GM23338 (cell line): Measurements from ENCODE around the gene MRPL52. TPM values are rescaled to one million over a fixed set of nuclear protein-coding genes. Genes with fewer than 3 reads are reported as not detected.

Source experiments
- ATAC-seq: fragments of 200-7000 bp; cut with Tn5 transposase; 3 replicates; pipeline ENCODE4 v1.9.1; 2020
- DNase-seq: peaks from one replicate; pipeline ENCODE4 v3.0.0-alpha.2; 2015; ENCODE audit warnings: low spot score
- H2AFZ ChIP-seq: fragments of 200-600 bp; sonication (generic); 2 replicates; pipeline ENCODE4 v1.8.0; 2016; ENCODE audit warnings: antibody characterized with exemption, mild to moderate bottlenecking, moderate library complexity
- H3F3A ChIP-seq: fragments of 200-600 bp; sonication (generic); replicated peaks from 2 replicates; pipeline ENCODE4 v1.8.0; 2017; ENCODE audit warnings: antibody characterized with exemption, mixed run types, low read depth
- H3K27ac ChIP-seq: fragments of 200-600 bp; sonication (generic); 2 replicates; pipeline ENCODE4 v1.6.1; 2016; ENCODE audit warnings: low read depth
- H3K27me3 ChIP-seq: fragments of 200-600 bp; sonication (generic); 2 replicates; pipeline ENCODE4 v1.8.0; 2016; ENCODE audit warnings: mild to moderate bottlenecking, mixed run types, moderate library complexity; ENCODE audit not compliant: insufficient read depth
- H3K36me3 ChIP-seq: fragments of 200-600 bp; sonication (generic); 2 replicates; pipeline ENCODE4 v1.8.0; 2016; ENCODE audit warnings: mild to moderate bottlenecking; ENCODE audit not compliant: insufficient read depth
- H3K4me1 ChIP-seq: fragments of 200-600 bp; sonication (generic); 2 replicates; pipeline ENCODE4 v1.8.0; 2016; ENCODE audit warnings: mild to moderate bottlenecking, moderate library complexity; ENCODE audit not compliant: insufficient read depth
- H3K4me2 ChIP-seq: fragments of 200-600 bp; sonication (generic); 2 replicates; pipeline ENCODE4 v1.7.1; 2017; ENCODE audit warnings: mixed run types
- H3K4me3 ChIP-seq: fragments of 200-600 bp; sonication (generic); 2 replicates; pipeline ENCODE4 v1.6.1; 2016; ENCODE audit warnings: mixed run types
- H3K79me2 ChIP-seq: fragments of 200-600 bp; sonication (generic); replicated peaks from 2 replicates; pipeline ENCODE4 v1.8.0; 2017; ENCODE audit warnings: mild to moderate bottlenecking; ENCODE audit not compliant: insufficient read depth
- H3K9me2 ChIP-seq: fragments of 200-600 bp; sonication (generic); 2 replicates; pipeline ENCODE4 v1.8.0; 2017; ENCODE audit not compliant: insufficient read depth
- H4K20me1 ChIP-seq: fragments of 200-600 bp; sonication (generic); replicated peaks from 2 replicates; pipeline ENCODE4 v1.8.0; 2017; ENCODE audit warnings: mild to moderate bottlenecking; ENCODE audit not compliant: insufficient read depth
- H3K27ac Mint-ChIP-seq: 2 replicates; pipeline ENCODE4 v1.8.0; 2020; ENCODE audit warnings: inconsistent platforms, mild to moderate bottlenecking, moderate library complexity, mixed read lengths
- H3K27me3 Mint-ChIP-seq: 3 replicates; pipeline ENCODE4 v1.8.0; 2022; ENCODE audit warnings: low read depth, mild to moderate bottlenecking, moderate library complexity, mixed read lengths, inconsistent platforms; ENCODE audit not compliant: insufficient read depth, poor library complexity
- H3K36me3 Mint-ChIP-seq: 3 replicates; pipeline ENCODE4 v1.8.0; 2021; ENCODE audit warnings: low read depth, mild to moderate bottlenecking, inconsistent platforms, moderate library complexity, mixed read lengths
- H3K4me1 Mint-ChIP-seq: 3 replicates; pipeline ENCODE4 v1.8.0; 2020; ENCODE audit warnings: mild to moderate bottlenecking, inconsistent platforms, mixed read lengths
- H3K4me3 Mint-ChIP-seq: 3 replicates; pipeline ENCODE4 v1.8.0; 2021; ENCODE audit warnings: moderate library complexity, mild to moderate bottlenecking, inconsistent platforms, mixed read lengths
- H3K9me3 Mint-ChIP-seq: 3 replicates; pipeline ENCODE4 v1.8.0; 2020; ENCODE audit warnings: moderate library complexity, mild to moderate bottlenecking, inconsistent platforms, mixed read lengths
- CREB1 ChIP-seq: fragments of 250-450 bp; sonication (Bioruptor Pico); IDR thresholded peaks from 2 replicates; pipeline ENCODE4 v1.5.0; 2020; ENCODE audit warnings: low read depth, mild to moderate bottlenecking, moderate library complexity
- CTCF ChIP-seq, 2 experiments: fragments of 200-600 bp in 1 of 2; sonication (generic) in 1 of 2; conservative IDR thresholded peaks; 2 replicates each; pipeline versions ENCODE4 v1.5.1 to v1.6.1; 2016 to 2017; ENCODE audit warnings: antibody characterized with exemption in 2 of 2, low read depth in 2 of 2, mild to moderate bottlenecking in 2 of 2, moderate library complexity in 1 of 2
- ETS1 ChIP-seq: IDR thresholded peaks from 2 replicates; pipeline ENCODE4 v1.6.1; 2016; ENCODE audit warnings: antibody characterized with exemption
- EZH2 ChIP-seq: fragments of 200-600 bp; sonication (generic); IDR thresholded peaks from one replicate; pipeline ENCODE4 v1.8.0; 2017; ENCODE audit warnings: antibody characterized with exemption, mild to moderate bottlenecking, low read depth; ENCODE audit not compliant: unreplicated experiment
- EZH2phosphoT487 ChIP-seq: fragments of 200-600 bp; sonication (generic); IDR thresholded peaks from one replicate; pipeline ENCODE4 v1.8.1; 2018; ENCODE audit warnings: antibody characterized with exemption; ENCODE audit not compliant: unreplicated experiment
- JUNB ChIP-seq: IDR thresholded peaks from one replicate; pipeline ENCODE4 v1.6.1; 2016; ENCODE audit warnings: antibody characterized with exemption; ENCODE audit not compliant: unreplicated experiment
- NANOG ChIP-seq: IDR thresholded peaks from 2 replicates; pipeline ENCODE4 v1.6.1; 2016; ENCODE audit warnings: antibody characterized with exemption, borderline replicate concordance
- POLR2AphosphoS5 ChIP-seq: IDR thresholded peaks from 2 replicates; pipeline ENCODE4 v1.6.1; 2016; ENCODE audit warnings: antibody characterized with exemption, low read depth
- REST ChIP-seq: IDR thresholded peaks from one replicate; pipeline ENCODE4 v1.6.1; 2018; ENCODE audit warnings: antibody characterized with exemption; ENCODE audit not compliant: unreplicated experiment
- STAT1 ChIP-seq: IDR thresholded peaks from one replicate; pipeline ENCODE4 v1.6.1; 2016; ENCODE audit warnings: antibody characterized with exemption; ENCODE audit not compliant: unreplicated experiment
- ZNF114 ChIP-seq: fragments of 250-450 bp; sonication (Bioruptor Pico); IDR thresholded peaks from 2 replicates; pipeline ENCODE4 v1.5.0; 2020; ENCODE audit warnings: mild to moderate bottlenecking, moderate library complexity
- ZNF331 ChIP-seq: fragments of 250-450 bp; sonication (Bioruptor Pico); IDR thresholded peaks from 2 replicates; pipeline ENCODE4 v1.5.0; 2020; ENCODE audit warnings: low read depth, mild to moderate bottlenecking, moderate library complexity
- ZNF462 ChIP-seq: fragments of 250-450 bp; sonication (Bioruptor Pico); IDR thresholded peaks from 2 replicates; pipeline ENCODE4 v1.5.0; 2020; ENCODE audit warnings: mild to moderate bottlenecking, moderate library complexity
- polyA plus RNA-seq: library from polyadenylated mRNA; unstranded; fragments of >200 nt; fragmentation: Nextera tagmentation; extraction: Ambion mirVana; gene quantifications from 2 replicates; pipeline ENCODE4 v1.2.1, GENCODE V29; 2016
- total RNA-seq: library from RNA; depleted of rRNA; stranded (reverse); fragments of >200 nt; shearing (Covaris generic); gene quantifications from 2 replicates; pipeline ENCODE4 v1.2.3, GENCODE V29; 2014

Gene MRPL52
- total and polyA plus RNA-seq, 2 experiments from 2014 or later = 131 to 617 TPM

GRCh38 chr14:22780105-22780679 lies 49.5 kb upstream of the MRPL52 start:
- no peaks in the 10 kb centered on the region for H3F3A ChIP-seq
- Mint-ChIP-seq H3K4me1 (peaks cover 11% of the 10 kb centered on the region), H3K36me3 (peaks cover 2% of the 10 kb centered on the region; the same call in 2 of the 3 replicates), H3K27me3 (peaks cover 7% of the 10 kb centered on the region), H3K4me3 (no peak overlapping the region), H3K27ac (peak overlapping the region; percentile 75; the same call in 1 of the 2 replicates), H3K9me3 (no peaks in the 10 kb centered on the region)
- H3K4me1 ChIP-seq = no peaks in the 10 kb centered on the region
- no peaks in the 10 kb centered on the region for H4K20me1 ChIP-seq
- TF ChIP-seq STAT1 (no peak), EZH2 (no peak), CTCF (conservative IDR thresholded peaks at IDR 0.05; ENCODE audit: low read depth in 2 of 2) (no peak), POLR2AphosphoS5 (no peak), NANOG (no peak), EZH2phosphoT487 (no peak), JUNB (no peak), ETS1 (no peak), ZNF462 (CRISPR knock-in tag) (no peak), ZNF114 (CRISPR knock-in tag) (no peak), CREB1 (CRISPR knock-in tag) (no peak), REST (no peak), ZNF331 (CRISPR knock-in tag) (no peak)
- no peak overlapping the region for H3K27ac ChIP-seq
- no peak overlapping the region for H3K4me3 ChIP-seq
- no peaks in the 10 kb centered on the region for H3K9me2 ChIP-seq
- H2AFZ ChIP-seq = no peak overlapping the region
- H3K4me2 ChIP-seq = no peak overlapping the region
- no peaks in the 10 kb centered on the region for H3K27me3 ChIP-seq
- no peak for DNase-seq
- H3K79me2 ChIP-seq = no peaks in the 10 kb centered on the region
- no peaks in the 10 kb centered on the region for H3K36me3 ChIP-seq
- ATAC-seq = peak; percentile 18; the same call in 2 of the 3 replicates
